ENCODE measurements around the gene DEXI.

DNA sequence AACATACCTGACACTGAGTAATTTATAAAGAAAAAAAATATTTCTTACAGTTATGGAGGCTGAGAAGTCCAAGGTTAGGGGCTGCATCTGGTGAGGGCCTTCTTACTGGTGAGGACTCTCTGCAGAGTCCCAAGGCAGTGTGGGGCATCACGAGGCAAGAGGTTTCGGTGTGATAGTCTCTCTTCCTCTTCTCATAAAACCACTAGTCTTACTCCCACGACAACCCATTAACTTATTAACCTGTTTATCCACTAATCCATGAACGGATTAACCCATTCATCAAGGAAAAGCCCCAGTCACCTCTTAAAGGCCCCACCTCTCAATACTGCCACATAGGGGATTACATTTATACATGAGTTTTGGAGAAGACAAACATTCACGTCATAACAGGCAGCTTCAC, 45.1 kb downstream of the DEXI start:
- TF ChIP-seq, protein P1, sequence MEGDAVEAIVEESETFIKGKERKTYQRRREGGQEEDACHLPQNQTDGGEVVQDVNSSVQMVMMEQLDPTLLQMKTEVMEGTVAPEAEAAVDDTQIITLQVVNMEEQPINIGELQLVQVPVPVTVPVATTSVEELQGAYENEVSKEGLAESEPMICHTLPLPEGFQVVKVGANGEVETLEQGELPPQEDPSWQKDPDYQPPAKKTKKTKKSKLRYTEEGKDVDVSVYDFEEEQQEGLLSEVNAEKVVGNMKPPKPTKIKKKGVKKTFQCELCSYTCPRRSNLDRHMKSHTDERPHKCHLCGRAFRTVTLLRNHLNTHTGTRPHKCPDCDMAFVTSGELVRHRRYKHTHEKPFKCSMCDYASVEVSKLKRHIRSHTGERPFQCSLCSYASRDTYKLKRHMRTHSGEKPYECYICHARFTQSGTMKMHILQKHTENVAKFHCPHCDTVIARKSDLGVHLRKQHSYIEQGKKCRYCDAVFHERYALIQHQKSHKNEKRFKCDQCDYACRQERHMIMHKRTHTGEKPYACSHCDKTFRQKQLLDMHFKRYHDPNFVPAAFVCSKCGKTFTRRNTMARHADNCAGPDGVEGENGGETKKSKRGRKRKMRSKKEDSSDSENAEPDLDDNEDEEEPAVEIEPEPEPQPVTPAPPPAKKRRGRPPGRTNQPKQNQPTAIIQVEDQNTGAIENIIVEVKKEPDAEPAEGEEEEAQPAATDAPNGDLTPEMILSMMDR (IDR thresholded peaks at IDR 0.05) = no peak
- TF ChIP-seq POLR2AphosphoS5 (IDR thresholded peaks at IDR 0.05) (no peak), POLR2A (IDR thresholded peaks at IDR 0.05) (no peak), EP300 (IDR thresholded peaks at IDR 0.05) (no peak)
